HEK293T (cell line): ENCODE results near the gene ANKLE1.

ENCODE experiments used
- CTCF ChIA-PET: fragments of 350-600 bp; formaldehyde crosslinking; extraction: SDS; loops from one replicate; lab custom pipeline; 2021; ENCODE audit warnings: antibody characterized with exemption, inconsistent platforms; lab: Yijun Ruan, JAX
- POLR2A ChIA-PET: fragments of 350-600 bp; formaldehyde crosslinking; extraction: SDS; loops from one replicate; lab custom pipeline; 2020; ENCODE audit warnings: antibody characterized with exemption, inconsistent platforms; lab: Yijun Ruan, JAX
- DNase-seq: peaks from one replicate; pipeline ENCODE4 v3.0.0; 2012; ENCODE audit warnings: mixed read lengths; ENCODE audit errors: extremely low spot score
- ARNT ChIP-seq: fragments of 450-650 bp; IDR thresholded peaks from 2 replicates; pipeline ENCODE4 v1.6.1; 2017; ENCODE audit warnings: mild to moderate bottlenecking
- BHLHE40 ChIP-seq: fragments of 450-650 bp; IDR thresholded peaks from 2 replicates; pipeline ENCODE4 v1.6.1; 2016; ENCODE audit warnings: mild to moderate bottlenecking, moderate library complexity, borderline replicate concordance
- CTBP1 ChIP-seq: fragments of 450-650 bp; IDR thresholded peaks from 2 replicates; pipeline ENCODE4 v1.6.1; 2016; ENCODE audit warnings: borderline replicate concordance
- ELF4 ChIP-seq: fragments of 450-650 bp; IDR thresholded peaks from 2 replicates; pipeline ENCODE4 v1.6.1; 2017; ENCODE audit warnings: antibody characterized with exemption
- FOXA1 ChIP-seq: fragments of 450-650 bp; IDR thresholded peaks from 2 replicates; pipeline ENCODE4 v1.6.1; 2016; ENCODE audit warnings: mild to moderate bottlenecking
- FOXK2 ChIP-seq: fragments of 450-650 bp; IDR thresholded peaks from 2 replicates; pipeline ENCODE4 v1.6.1; 2016; ENCODE audit warnings: mild to moderate bottlenecking
- FOXM1 ChIP-seq: fragments of 450-650 bp; IDR thresholded peaks from 2 replicates; pipeline ENCODE4 v1.6.1; 2017; ENCODE audit warnings: mild to moderate bottlenecking, borderline replicate concordance
- HDGF ChIP-seq: fragments of 450-650 bp; IDR thresholded peaks from 2 replicates; pipeline ENCODE4 v1.6.1; 2017; ENCODE audit warnings: antibody characterized with exemption, borderline replicate concordance
- L3MBTL2 ChIP-seq: fragments of 450-650 bp; conservative IDR thresholded peaks from 2 replicates; pipeline ENCODE4 v1.6.1; 2016; ENCODE audit warnings: mild to moderate bottlenecking
- LEF1 ChIP-seq: fragments of 450-650 bp; IDR thresholded peaks from 2 replicates; pipeline ENCODE4 v1.6.1; 2017; ENCODE audit warnings: mild to moderate bottlenecking, borderline replicate concordance
- NFRKB ChIP-seq: fragments of 450-650 bp; IDR thresholded peaks from 2 replicates; pipeline ENCODE4 v1.6.1; 2016; ENCODE audit warnings: mild to moderate bottlenecking, moderate library complexity
- SP1 ChIP-seq: fragments of 450-650 bp; IDR thresholded peaks from 2 replicates; pipeline ENCODE4 v1.6.1; 2017
- SUZ12 ChIP-seq: fragments of 450-650 bp; IDR thresholded peaks from 2 replicates; pipeline ENCODE4 v1.6.1; 2016; ENCODE audit warnings: mild to moderate bottlenecking
- TARDBP ChIP-seq: fragments of 450-650 bp; IDR thresholded peaks from 2 replicates; pipeline ENCODE4 v1.6.1; 2016
- ZNF384 ChIP-seq: fragments of 450-650 bp; IDR thresholded peaks from 2 replicates; pipeline ENCODE4 v1.6.1; 2016
- TF ChIP-seq, protein P1 (sequence below): fragments of 450-650 bp; IDR thresholded peaks from 2 replicates; pipeline ENCODE4 v1.6.1; 2016

Gene ANKLE1

DNA sequence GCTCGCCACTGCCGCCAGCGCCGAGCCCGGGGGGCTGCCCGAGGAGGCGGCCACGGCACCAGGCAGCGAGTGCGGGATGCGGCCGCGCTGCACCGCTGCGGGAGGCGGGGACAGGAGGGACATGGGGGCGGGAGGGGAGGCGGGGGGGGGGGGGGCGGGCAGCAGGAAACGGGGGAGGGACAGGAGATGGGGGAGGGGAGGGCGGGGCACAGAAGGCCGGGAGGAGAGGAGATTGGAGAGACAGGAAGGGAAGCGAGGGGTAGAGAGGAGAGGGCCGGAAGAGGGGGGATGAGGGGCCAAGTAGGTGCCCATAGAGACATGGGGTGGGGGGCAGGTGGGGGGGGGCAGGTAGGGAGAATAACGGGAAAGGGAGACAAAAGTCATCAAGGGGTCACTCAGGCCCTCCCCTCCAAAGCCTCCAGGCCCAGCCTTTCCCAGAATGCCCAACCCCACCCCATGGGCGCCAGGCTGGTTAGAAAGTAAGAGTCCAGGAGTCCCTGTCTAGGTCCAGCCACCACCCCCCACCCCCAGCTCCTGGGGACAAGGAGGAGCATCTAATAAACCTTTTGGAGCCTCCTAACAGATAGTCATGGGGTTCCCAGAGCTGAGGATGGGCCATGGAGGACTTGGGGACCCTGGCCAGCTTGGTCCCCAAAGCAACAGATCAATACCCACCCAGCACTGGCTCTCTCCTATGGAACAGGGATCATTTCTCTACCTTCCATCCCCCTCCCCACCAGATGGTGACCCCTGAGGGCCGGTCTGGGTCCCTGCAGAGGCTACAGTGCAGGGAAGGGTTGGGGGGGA is 45.5 kb upstream of the ANKLE1 start:
- ChIA-PET POLR2A (interaction anchor here (0.6 to 3.8 kb wide), 7 partner anchors 8 to 44 kb away, joined by 3 to 44 read pairs (median 4); partner anchors contain the start of genes OCEL1 and USE1), CTCF (interaction anchor here (0.7 to 2.0 kb wide), 4 partner anchors 8 to 31 kb away, joined by 3 to 11 read pairs (median 3); partner anchors contain the start of gene OCEL1)
- TF ChIP-seq ELF4 (no peak), LEF1 (no peak), ARNT (no peak), CTBP1 (no peak), ZNF384 (no peak), TARDBP (no peak), SP1 (no peak), FOXK2 (no peak), NFRKB (no peak), FOXM1 (no peak), BHLHE40 (no peak), SUZ12 (no peak), L3MBTL2 (no peak)
- TF ChIP-seq, protein P1, sequence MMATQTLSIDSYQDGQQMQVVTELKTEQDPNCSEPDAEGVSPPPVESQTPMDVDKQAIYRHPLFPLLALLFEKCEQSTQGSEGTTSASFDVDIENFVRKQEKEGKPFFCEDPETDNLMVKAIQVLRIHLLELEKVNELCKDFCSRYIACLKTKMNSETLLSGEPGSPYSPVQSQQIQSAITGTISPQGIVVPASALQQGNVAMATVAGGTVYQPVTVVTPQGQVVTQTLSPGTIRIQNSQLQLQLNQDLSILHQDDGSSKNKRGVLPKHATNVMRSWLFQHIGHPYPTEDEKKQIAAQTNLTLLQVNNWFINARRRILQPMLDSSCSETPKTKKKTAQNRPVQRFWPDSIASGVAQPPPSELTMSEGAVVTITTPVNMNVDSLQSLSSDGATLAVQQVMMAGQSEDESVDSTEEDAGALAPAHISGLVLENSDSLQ: no peak
- DNase-seq: peak; percentile 51

DNA sequence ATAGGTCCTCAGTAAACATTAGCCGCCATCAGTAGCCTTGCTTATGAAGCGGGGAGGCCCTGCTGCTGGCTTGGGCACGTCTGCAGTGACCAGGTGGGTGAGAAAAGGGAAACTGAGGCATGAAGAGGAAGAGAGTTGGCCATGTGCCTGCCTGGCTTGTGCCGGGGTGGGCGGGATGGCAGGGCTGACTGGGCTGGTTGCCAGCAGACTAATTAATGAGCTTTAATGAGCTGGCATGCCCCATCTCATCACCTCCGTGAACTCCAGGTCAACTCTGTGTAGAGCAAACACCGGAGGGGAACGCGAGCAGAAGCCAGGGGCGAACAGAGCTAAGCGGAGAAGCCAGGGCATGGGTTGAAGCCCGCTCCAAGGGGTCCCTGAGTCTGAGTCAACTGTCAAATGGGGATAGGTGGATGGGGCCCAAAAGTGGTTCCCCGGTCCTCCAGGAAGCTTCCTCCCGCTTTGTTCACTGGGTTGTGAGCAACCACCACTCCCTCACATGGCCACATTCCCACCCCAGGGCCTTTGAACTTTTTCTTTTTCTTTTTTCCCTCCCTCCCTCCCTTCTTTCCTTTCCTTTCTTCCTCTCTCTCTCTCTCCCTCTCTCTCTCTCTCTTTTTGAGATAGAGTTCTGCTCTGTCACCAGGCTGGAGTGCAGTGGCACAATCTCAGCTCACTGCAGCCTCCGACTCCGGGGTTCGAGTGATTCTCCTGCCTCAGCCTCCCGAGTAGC is 44.7 kb upstream of the ANKLE1 start:
- no peak for DNase-seq
- TF ChIP-seq SP1 (no peak), HDGF (no peak), FOXA1 (no peak)
- ChIA-PET CTCF (interaction anchor here (0.8 kb wide), 1 partner anchor 148 kb away, joined by 3 read pairs; no protein-coding TSS in a partner anchor), POLR2A (interaction anchor here (1.5 to 3.8 kb wide), 2 partner anchors 11 to 22 kb away, joined by 7 to 44 read pairs; partner anchors contain the start of genes OCEL1 and USE1)

DNA sequence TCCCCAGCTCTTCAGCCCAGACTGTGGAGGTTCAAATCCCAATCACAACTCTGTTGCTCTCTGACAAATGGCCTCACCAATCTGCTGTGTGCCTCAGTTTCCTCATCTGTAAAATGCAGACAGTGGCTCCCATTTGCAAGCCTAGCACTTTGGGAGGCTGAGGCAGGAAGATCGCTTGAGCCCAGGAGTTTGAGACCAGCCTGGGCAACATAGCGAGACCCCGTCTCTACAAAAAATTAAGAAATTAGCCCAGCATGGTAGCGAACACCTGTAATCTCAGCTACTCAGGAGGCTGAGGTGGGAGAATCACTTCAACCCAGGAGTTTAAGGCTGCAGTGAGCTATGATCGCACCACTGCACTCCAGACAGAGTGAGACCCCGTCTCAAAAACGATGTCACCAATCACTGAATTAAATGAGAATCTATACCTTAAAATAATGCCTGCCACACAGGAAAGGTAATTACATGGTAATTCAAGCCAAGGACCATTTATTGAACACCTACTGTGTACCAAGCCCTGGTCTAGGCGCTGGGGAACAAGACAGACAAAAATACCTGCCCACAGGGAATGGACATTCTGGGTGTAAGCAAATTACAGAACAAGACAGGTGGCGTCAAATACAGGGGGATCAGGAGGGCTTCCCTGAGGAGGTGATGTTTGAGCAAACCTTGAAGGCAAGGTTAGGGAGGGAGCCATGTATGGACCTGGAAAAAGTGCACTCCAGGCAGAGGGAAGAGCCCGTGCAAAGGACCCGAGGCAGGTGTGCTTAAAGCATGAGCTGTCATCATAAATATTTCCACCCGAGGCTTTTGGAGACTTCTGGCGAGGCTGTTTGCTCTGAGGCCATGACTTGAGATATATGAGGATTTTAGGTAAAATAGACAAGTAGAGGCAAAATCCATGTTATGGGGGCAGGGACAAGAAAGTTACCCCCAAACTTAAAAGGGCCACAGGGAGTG is 43.7 kb upstream of the ANKLE1 start:
- POLR2A ChIA-PET: interaction anchor here (0.7 to 3.8 kb wide), 3 partner anchors 11 to 23 kb away, joined by 3 to 44 read pairs (median 7); partner anchors contain the start of genes OCEL1 and USE1

DNA sequence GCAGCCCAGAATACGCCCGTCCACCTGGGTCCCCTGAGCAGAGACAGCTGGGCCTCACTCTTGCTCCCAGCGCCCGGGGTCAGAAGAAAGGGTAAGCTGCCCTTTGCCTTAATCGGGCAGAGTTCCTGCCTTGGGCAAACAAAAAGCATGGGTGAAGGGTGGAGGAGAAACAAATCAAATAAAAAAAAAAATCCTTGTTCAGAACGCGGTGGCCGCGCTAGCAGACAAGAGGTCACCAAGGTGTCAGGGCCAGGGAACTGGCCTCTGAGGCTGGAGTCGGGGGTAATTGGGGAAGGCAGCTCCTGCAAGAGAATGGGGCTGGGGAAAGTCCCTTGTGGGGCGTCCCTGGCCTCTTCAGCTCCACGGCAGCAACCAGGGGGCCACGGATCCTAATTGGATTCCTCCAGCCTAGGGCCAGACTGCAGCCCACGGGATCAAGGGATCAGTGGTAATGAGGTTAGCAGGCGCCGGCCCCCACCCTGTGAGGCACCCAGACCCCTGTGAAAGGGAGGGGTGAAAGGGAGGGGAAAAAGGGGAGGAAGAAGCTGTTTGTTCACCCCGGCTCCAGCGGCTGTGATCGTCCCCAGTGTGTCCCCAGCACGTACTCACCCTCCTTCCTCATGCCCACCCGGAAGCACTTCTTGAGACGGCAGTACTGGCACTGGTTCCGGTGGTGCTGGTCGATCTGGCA is 41.5 kb upstream of the ANKLE1 start:
- no peak for DNase-seq
- ChIA-PET CTCF (no interaction called here), POLR2A (no interaction called here)
- TF ChIP-seq SP1: no peak
- TF ChIP-seq ELF4: no peak
- TF ChIP-seq TARDBP: no peak
- no peak for TF ChIP-seq SUZ12
- TF ChIP-seq FOXK2: no peak
- TF ChIP-seq FOXA1: no peak
- TF ChIP-seq BHLHE40: no peak
- TF ChIP-seq LEF1: no peak
- no peak for TF ChIP-seq ARNT
- TF ChIP-seq ZNF384: no peak

More for the DNA sequence above, 43.7 kb upstream of the ANKLE1 start:
- CTCF ChIA-PET: interaction anchor here (0.8 kb wide), 1 partner anchor 149 kb away, joined by 3 read pairs; no protein-coding TSS in a partner anchor
- TF ChIP-seq FOXK2: no peak
- TF ChIP-seq NFRKB: no peak
- TF ChIP-seq FOXM1: no peak
- TF ChIP-seq FOXA1: no peak
- TF ChIP-seq SUZ12: no peak
- TF ChIP-seq HDGF: no peak
- TF ChIP-seq L3MBTL2: no peak
- no peak for TF ChIP-seq SP1
- no peak for TF ChIP-seq TARDBP
- TF ChIP-seq ARNT: no peak
- no peak for TF ChIP-seq ELF4
- no peak for TF ChIP-seq BHLHE40
- TF ChIP-seq, protein P1: no peak
- DNase-seq: no peak

DNA sequence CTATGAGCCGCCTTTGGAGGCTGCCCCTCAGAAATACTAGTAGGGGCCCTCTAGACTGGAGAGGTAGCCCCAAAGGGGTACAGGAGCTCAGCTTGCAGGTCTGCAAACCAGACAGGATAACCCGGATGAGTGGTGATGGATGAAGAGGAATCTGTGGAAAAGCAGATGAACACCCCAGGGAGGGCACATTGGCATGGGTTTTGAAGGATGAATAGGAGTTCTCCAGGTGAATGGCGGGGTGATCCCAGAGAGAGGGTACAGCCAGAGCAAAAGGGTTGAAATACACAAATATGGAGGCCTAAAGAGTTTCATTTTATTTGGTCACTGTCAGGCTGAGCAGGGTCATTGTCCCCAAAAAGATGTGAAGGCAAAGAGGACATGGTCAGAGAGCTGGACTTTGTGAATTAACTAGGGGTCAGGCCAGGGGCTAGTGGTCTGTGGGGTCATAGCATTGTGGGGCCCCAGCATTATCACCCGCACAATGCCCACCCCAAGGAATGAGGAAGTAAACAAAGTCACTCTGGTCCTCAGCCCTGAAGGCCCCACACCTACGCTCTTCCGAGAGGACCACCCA is 40.8 kb upstream of the ANKLE1 start:
- CTCF ChIA-PET: interaction anchor here (1.0 kb wide), 1 partner anchor 20 kb away, joined by 5 read pairs; no protein-coding TSS in a partner anchor
- POLR2A ChIA-PET: interaction anchor here (1.2 kb wide), 1 partner anchor 14 kb away, joined by 5 read pairs; no protein-coding TSS in a partner anchor
- DNase-seq: no peak
- TF ChIP-seq SP1 (no peak), ARNT (no peak), ELF4 (no peak), FOXA1 (no peak), TARDBP (no peak), FOXK2 (no peak), ZNF384 (no peak), SUZ12 (no peak), LEF1 (no peak), BHLHE40 (no peak), FOXM1 (no peak)
- TF ChIP-seq, protein P1: no peak
